ENCODE measurements around the gene LGALSL.
"Not testable (repeated sequence)": the region's sequence is repeated elsewhere in the genome, so short reads cannot be mapped to it uniquely, and the experiment has no call there.

Gene LGALSL

DNA sequence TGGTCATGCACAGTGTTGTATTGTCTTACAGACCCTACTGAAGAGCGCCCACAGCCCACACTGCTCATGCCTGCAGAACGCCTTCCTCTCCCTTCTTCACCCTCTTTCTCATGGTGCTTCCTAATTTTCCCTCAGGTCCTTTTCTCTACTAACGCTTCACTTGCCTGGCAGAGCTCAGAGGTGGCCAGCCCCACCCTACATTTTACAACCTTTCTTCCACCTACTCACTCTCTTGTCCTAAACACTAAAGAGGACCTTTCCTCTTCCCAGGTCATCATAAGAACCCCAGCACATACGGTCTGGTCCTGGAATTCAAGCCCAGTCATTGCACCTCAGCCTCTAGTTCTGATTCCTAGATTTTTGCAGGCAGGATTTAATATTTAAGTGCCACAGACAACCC lies 11.7 kb upstream of the LGALSL start:
- no peak for DNase-seq (ENCODE audit: low read depth in 1 of 2, low spot score in 1 of 2)

DNA sequence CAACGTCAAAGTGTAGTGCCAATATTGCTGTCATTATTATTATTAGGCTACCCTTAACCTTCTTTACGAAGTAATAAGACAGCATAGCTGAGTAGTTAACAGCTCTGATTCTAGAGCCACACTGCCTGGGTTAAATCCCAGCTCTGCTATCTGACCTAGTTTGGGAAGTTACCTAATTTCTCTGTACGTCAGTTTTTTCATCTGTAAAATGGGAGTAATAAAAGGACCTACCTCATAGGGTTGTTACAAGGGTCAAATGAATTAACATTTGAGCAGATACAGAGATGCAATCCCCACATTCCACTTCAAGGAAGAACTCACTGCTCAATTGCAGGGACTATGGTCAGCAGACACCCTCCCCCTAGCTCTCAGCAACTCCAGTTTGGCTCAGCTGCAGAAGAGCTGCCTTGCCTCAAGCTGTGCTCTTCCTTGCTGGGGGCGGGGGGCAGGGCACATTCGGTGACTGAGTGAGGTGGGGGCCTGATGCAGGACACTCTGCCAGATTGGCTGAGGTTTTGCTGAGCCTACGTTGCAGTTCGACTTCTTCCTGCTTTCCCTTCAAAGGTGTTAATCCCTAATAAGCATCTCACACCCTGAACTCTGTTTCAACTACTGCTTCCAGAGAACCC lies 11.0 kb upstream of the LGALSL start:
- DNase-seq (ENCODE audit: low read depth in 1 of 2, low spot score in 1 of 2), result no peak

DNA sequence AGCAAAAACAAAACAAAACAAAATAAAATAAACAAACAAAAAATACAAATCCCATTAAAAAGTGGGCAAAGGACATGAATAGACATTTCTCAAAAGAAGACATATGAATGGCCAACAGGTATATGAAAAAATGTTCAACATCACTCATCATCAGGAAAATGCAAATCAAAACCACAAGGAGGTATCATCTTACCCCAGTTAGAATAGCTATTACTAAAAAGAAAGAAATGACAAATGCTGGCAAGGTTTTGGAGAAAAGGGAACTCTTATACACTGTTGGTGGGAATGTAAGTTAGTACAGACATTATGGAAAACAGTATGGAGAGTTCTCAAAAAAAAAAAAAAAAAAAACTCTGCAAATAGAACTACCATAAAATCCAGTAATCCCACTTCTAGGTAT lies 8.0 kb upstream of the LGALSL start:
- not testable (repeated sequence) for DNase-seq (ENCODE audit: low read depth in 1 of 2, low spot score in 1 of 2)

DNA sequence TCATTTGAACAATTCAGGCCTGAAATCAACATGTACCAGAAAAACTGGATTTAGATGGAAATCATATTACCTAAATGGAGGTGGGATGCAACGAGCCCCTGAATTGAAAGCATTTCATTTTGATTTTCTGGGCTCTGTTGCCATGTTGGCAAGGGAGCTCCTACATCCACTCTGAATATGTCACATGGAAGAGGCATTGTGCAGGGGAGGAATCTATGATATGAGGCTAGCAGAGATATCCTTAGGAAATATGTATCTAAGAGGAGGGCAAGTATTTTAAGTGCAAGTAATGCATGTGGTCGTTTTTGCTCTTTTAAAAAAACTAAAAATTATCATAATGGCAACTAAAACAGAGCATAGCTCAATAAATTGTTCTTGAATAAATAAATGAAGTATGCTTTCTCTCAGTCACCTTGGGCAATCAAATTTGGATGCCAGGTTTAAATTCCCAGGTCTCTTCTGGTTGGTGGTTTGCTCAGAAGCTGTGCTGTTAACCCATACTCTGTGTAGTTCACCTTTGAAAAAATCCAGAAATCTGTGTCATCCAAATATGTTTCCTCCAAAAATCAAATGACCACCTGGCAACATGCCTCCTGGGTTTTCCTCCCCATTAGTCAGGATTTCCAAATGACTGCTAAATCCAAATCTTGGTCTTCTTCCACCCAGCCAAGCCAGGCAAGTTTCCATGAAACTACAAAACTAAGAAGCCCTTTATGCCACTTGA lies 6.5 kb upstream of the LGALSL start:
- DNase-seq (ENCODE audit: low read depth in 1 of 2, low spot score in 1 of 2), result no peak

DNA sequence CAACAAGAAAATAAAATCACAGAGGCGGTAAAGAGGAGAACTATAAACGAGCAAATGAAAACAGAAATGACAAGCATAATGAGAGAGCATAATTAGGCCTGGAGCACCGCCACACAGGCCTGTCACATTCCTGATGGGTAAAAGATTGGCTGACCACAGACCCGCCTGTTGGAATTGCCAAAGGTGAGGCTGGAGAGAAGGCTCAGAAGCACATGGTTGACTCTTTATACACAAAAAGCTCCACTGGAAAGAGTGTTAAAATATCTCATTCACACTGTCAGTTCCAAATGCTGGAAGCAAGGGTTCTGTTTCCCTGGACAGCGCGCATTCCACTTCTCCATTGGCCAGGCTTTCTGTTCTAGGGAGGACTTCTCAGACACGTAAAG lies 5.9 kb upstream of the LGALSL start:
- no peak for DNase-seq (ENCODE audit: low read depth in 1 of 2, low spot score in 1 of 2)

DNA sequence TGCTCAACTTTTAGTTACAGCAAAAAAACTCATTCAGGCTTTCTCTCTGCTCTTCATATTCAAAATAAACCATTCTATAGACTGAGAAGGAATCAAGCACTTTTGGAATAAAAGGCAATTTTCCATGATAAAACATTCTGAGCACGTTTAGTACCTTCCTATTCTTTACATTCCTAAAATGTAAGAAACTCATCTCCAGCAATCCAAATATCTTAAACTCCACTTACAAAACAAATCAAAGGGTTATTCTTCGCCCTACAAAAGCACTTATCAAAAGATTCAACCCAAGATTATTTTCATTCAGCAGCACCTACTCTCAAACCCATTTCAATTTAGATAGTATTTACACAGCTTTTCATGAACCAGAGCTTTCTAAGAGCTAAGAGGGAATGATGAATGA lies 2.9 kb upstream of the LGALSL start:
- no peak for DNase-seq (ENCODE audit: low read depth in 1 of 2, low spot score in 1 of 2)

DNA sequence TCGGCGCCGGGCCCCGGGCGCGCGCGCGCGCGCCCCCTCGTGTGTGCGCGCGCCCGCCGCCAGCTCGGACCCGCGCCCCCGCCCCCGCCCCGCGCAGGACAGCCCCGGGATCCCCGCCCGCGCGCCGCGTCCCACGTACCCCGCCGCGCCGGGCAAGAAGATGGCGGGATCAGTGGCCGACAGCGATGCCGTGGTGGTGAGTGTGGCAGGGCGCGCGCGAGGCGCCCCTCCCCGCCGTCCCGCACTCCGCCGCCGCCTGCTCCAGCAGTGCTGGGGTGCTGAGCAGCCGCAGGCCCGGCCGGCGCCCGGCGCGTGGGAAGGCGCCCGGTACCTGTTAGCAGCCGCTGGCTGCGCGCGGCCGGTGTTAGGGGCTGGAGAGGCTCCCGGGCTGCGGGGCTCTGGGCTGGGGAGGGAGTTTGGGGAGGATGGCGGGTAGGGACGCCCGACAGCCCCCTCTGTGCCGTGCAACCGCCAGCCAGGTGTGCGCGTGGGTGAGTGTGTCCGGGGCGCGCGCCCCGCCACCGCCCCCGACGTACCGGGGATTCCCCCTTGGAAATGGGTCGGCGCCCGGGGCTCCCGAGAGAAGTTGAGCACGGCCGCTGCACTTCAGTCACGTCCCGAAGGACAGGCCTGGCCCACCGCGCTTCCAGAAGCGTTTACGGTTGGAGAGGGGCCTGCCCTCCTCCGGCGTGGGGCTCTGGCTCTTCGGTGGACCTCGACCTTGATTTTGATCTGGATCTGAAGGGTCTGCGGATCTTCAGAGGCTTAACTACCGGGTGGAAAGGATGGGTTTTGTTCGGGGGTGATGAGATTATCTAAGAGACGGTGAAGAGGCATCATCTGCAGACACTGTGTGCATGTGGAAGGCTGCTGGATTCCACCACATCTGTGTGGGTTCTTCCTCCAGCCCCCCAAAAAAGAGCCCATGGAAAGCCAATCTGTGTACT lies 697 bp downstream of the LGALSL start:
- peak; percentile 11 to 35 for DNase-seq (ENCODE audit: low read depth in 1 of 2, low spot score in 1 of 2)

DNA sequence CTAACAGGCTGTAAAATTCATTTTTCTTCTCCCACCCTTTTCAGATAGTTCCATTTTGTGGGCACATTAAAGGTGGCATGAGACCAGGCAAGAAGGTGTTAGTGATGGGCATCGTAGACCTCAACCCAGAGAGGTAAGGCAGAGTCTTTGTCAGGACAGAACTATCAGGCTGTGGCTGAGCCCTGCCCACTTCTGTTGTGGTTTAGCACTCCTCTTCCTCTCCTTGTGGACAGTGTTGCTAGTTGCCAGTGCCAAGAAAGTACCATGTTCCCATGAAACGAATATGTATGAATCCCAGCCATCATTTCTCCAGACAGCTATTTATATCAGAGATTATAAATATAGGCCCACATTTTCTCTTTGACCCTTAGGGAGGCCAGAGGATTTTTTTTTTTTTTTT lies 1.6 kb downstream of the LGALSL start:
- DNase-seq (ENCODE audit: low read depth in 1 of 2, low spot score in 1 of 2), result no peak

DNA sequence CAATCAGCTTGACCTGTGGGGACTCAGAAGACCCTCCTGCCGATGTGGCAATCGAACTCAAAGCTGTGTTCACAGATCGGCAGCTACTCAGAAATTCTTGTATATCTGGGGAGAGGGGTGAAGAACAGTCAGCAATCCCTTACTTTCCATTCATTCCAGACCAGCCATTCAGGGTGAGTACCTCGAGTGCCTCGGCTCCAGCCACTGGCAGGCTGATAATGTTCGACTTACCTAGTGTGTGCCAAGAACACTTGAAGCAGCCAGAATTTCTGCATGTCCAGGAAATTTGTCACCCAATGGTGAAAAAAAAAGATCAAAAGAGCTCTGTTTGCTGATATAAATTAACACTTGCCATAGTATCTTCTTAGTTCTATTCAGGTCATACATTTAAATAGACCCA lies 2.3 kb downstream of the LGALSL start:
- no peak for DNase-seq (ENCODE audit: low read depth in 1 of 2, low spot score in 1 of 2)

DNA sequence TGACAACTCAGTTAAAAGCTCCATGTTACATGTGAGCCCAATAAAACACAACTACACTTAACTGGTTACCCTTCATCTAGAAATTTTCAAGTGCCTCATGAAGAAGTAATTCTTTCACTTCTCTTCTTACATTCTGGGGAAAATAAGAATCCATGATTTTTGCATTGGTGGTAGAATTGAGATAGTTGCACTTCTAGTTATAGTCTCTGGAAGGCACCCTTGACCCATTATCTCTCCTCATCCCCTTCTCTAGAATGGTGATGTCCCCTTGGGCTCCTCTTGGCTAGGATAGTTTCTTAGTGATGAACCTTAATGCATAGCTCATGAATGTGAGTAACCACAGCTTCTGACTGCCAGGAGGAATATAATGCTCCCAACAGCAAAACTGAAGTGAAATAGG lies 3.6 kb downstream of the LGALSL start:
- no peak for DNase-seq (ENCODE audit: low read depth in 1 of 2, low spot score in 1 of 2)

DNA sequence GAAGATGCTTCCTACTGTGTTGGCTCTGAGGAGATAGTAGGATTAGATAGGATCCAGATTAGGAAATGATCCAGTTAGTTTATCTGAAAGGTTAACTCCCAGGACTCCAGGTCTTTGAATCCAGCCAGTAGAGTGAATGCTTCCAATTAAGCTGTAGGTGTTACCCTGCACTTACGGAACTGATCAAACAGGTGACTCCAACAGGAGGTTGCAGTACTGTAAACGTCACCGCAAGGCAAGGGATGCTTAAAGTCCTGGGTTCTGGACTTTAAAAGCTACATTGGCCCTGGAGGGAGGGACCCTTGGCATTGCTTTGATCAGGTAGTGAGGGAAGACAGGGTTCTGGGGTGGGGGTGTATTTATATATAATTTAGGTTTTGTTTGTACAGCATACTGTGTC lies 5.6 kb downstream of the LGALSL start:
- no peak for DNase-seq (ENCODE audit: low read depth in 1 of 2, low spot score in 1 of 2)

DNA sequence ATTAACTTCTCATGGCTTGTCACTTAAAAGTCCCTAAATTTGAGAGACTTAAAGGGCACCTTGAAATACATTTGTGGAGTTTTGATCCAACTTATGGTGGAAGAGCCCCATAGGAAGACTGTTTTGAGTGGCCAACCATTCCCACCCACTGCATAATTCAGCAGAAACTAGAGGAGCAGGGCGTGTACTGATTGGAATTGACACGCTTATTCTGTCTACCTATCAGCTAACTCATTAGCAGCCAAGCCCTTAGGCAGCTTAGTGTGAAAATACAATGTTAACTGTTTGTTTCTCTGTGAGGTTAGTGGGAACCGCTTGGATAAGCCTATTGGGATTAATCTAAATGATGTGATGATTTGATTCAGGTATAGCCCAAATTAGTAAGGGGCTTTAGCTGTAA lies 6.4 kb downstream of the LGALSL start:
- no peak for DNase-seq (ENCODE audit: low read depth in 1 of 2, low spot score in 1 of 2)

DNA sequence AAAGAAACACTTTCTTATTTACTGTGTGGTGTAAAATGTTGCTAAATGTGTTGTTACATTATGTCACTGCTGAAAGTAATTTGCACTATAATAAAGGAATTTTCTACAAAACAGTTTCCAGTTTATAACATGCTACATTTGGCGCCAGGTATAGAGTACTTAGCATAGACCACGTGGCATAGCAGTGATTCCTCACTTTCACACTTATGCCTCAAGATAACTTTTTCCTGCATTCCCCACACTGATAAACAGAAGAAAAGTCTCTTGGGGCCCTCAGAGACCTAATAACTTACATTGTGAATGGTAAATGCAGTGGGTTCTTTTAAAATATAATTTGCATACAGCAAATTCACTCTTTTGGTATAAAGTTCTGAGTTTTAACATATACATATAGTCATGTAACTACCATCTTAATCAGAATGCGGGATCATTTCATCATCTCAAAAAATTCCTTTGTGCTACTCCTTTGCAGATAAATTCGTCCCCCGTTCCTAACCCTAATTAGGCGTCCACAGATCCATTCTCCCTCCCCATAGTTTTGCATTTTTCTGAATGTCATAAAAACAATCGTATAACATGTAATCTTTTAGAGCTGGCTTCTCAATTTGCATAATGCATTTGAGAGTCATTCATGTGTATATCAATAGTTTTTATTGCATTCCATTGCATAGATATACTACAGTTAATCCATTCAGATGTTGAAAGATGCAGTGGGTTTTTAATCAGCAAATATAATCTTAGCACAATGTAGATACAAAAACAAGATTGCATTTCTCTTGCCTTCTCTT lies 7.5 kb downstream of the LGALSL start:
- DNase-seq (ENCODE audit: low read depth in 1 of 2, low spot score in 1 of 2), result no peak

DNA sequence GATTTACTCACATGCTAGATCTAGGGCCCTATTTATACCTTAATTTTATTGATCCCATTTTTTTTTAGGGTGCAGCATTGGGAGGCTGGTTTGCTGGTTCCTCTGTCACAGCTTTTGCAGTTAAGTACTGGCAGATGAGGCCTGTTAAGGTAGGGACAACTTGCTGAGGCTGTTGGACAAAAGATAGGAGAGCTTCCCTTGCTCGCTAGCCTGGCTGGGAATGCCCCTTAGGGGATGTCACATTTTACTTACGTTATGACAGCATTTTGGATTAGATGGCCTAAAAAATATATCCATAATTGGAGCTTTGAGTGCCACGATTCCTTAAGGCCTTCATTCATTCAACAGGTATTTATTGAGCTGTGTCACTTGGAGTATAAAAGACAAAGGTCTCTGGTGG lies 8.2 kb downstream of the LGALSL start:
- DNase-seq (ENCODE audit: low read depth in 1 of 2, low spot score in 1 of 2), result no peak

DNA sequence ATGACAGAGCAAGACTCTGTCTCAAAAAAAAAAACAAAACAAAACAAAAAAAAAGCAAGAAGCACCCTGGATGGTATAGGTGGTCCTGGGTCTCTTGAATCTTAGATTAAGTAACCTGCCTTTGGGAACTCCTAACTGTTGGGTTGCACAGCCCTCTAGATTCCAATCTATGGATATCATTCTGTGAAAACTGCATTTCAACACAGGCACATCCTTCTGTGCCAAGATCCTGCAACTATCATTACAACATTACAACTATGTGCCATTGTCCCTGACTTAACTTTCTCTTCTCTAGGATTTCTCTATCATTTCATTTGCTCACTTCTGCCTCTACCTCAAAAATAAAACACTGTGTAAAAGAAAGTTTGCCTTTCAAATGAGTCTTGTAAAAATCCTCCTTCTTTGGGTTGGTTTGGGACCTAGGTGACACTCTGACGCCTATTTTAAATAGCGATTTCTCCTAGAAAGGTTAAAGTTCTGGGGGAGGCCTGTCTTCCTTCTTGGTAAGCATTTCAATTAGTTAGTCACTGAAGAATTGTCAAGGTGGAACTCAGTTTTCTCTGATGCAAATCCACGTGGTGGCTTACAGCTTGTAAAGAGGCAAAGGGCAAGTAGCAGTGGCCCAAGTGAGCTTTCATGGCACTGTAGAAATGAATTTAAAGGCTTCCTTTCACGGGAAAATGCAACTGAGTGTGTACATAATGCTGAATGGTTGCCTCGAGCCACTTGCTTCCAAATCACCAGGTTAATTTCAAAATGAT lies 9.2 kb downstream of the LGALSL start:
- no peak for DNase-seq (ENCODE audit: low read depth in 1 of 2, low spot score in 1 of 2)

DNA sequence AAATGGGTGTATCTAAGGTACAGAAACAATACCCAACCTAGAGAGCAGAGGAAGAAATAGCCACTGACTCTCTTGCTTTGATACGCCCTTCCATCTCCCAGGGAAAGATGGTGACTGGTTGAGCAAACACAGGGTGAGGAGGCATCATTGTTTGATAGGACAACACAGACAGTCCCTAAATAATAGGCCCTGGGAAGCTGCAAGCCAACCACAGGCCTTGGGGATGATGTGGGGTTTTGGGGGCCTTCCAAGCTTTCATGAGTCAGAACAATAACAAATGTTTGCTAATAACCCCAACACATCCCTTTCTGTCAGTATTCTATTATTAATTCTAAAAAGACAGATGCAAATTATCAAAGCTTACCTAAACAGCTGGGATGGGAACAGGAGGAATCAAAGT lies 9.8 kb downstream of the LGALSL start:
- DNase-seq (ENCODE audit: low read depth in 1 of 2, low spot score in 1 of 2), result no peak

DNA sequence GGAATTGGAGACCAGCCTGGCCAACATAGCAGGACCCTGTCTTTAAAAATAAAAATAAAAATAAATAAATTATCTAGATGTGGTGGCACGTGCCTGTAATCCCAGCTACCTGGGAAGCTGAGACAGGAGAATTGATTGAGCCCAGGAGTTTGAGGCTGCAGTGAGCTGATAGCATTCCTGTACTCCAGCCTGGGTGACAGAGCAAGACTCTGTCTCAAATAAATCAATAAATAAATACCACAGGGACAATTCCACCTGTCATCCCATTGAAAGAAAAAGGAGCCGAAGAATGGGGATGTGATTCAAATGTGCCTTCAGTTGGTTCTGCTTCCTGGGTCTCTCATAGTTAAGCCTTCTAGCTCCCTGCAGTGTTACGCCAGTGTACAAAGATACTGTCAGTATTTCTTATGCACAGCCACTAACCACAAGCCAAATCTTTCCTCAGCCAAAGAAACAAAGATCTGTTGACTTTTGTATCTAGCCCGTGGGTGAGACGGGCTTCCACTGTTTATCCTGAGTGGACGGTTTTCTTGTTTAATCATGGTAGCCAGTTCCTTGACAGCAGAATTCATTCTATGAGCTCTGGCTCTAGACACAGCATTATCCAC lies 12.6 kb downstream of the LGALSL start:
- DNase-seq (ENCODE audit: low read depth in 1 of 2, low spot score in 1 of 2), result no peak

DNA sequence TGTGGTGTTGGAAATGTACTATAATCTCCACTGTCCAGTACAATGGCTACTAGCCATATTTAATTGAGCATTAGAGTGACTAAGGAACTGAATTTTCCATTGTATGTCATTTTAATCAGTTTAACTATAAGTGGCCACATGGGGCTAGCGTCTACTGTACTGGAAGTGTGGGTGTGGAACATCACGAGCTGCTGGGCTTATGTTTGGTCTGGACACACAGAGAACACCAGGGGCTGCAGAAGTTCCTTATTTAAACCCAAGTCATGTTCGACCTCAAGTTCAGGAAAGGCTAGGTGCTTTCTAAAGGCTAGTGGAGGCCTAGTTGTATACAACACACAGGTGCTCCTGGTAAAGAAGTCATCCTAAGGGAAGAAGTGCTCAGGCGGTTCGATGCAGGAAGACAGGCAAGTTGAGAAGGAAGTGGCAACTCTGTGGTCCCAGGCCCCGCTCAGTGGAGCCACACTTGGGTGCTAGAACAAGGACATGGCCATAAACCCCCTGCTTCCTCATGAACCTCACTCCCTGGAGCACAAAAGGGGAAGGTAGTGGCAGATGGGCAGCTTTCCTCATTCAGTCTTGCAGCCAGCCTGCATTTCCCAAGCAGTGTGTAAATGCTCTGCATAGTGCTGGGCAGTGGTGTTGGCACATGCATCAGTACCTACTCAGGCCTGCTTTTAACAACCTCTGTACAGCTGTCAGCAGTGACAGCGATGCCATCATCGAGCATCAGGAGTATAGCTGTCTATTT lies 13.3 kb downstream of the LGALSL start:
- no peak for DNase-seq (ENCODE audit: low read depth in 1 of 2, low spot score in 1 of 2)

DNA sequence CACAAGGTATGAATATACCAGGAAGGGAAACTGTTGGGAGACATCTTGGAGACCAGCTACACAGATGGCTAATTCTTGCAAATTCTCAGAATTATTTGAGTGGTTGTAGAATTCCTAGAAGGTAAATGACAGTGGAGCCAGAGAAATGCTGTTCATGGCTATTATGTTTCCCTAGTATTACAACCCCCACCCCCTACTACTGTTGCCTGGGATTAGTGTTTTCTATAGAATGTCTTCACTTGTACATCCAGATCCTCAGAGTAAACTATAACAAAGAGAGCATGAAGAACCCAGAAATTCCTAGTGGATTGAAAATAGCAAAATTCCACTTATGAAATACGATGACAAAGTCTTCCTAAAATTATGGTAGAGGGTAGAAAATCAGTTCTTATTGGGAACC lies 15.3 kb downstream of the LGALSL start:
- DNase-seq (ENCODE audit: low read depth in 1 of 2, low spot score in 1 of 2), result no peak

Measured in stimulated activated CD4-positive, alpha-beta T cell treated with anti-CD3 and anti-CD28 coated beads, Interleukin-15, amount 100 ng/mL, for 1 hour (primary cell).